Endodermal cell (in vitro differentiated cells): ENCODE measurements around the gene GPC6. TPM values are rescaled to one million over a fixed set of nuclear protein-coding genes. Genes with fewer than 3 reads are reported as not detected.
A peak's percentile ranks its signal among the peaks of the same experiment; 100 is the strongest.

Experiments used
- DNase-seq: peaks from one replicate; pipeline ENCODE4 v3.0.0-alpha.2; 2017
- H3K27ac ChIP-seq: 2 replicates; pipeline ENCODE4 v1.5.1; 2013; ENCODE audit warnings: mild to moderate bottlenecking, low read depth, low read length, moderate library complexity
- H3K27me3 ChIP-seq: 2 replicates; pipeline ENCODE4 v1.6.1; 2013; ENCODE audit warnings: mild to moderate bottlenecking, low read length, moderate library complexity; ENCODE audit not compliant: insufficient read depth, control insufficient read depth, poor library complexity, severe bottlenecking
- H3K36me3 ChIP-seq: 2 replicates; pipeline ENCODE4 v1.7.0; 2013; ENCODE audit warnings: mild to moderate bottlenecking, low read length, moderate library complexity; ENCODE audit not compliant: control insufficient read depth, insufficient read depth
- H3K4me1 ChIP-seq: one replicate; pipeline ENCODE4 v1.7.0; 2013; ENCODE audit warnings: low read length; ENCODE audit not compliant: control insufficient read depth, insufficient read depth
- H3K4me3 ChIP-seq: 2 replicates; pipeline ENCODE4 v1.5.1; 2013; ENCODE audit warnings: mild to moderate bottlenecking, low read length, moderate library complexity
- H3K9ac ChIP-seq: 2 replicates; pipeline ENCODE4 v1.6.1; 2013; ENCODE audit warnings: mild to moderate bottlenecking, low read length, moderate library complexity; ENCODE audit not compliant: poor library complexity, severe bottlenecking; ENCODE audit errors: extremely low read depth
- H3K9me3 ChIP-seq: 2 replicates; pipeline ENCODE4 v1.6.1; 2013; ENCODE audit warnings: mild to moderate bottlenecking, low read length, moderate library complexity; ENCODE audit not compliant: control insufficient read depth
- H3K27ac Mint-ChIP-seq: 2 replicates; pipeline ENCODE4 v1.8.0; 2020; ENCODE audit warnings: mixed read lengths
- H3K27me3 Mint-ChIP-seq: 2 replicates; pipeline ENCODE4 v1.8.0; 2021; ENCODE audit warnings: mild to moderate bottlenecking, mixed read lengths; ENCODE audit not compliant: insufficient read depth
- H3K36me3 Mint-ChIP-seq: 2 replicates; pipeline ENCODE4 v1.8.0; 2020; ENCODE audit warnings: low read depth, mixed read lengths
- H3K4me1 Mint-ChIP-seq: 2 replicates; pipeline ENCODE4 v1.8.0; 2020; ENCODE audit warnings: mixed read lengths
- H3K4me3 Mint-ChIP-seq: 2 replicates; pipeline ENCODE4 v1.8.0; 2020; ENCODE audit warnings: mild to moderate bottlenecking, moderate library complexity, mixed read lengths
- H3K9me3 Mint-ChIP-seq: 2 replicates; pipeline ENCODE4 v1.8.0; 2020; ENCODE audit warnings: mild to moderate bottlenecking, mixed read lengths
- CTCF ChIP-seq: fragments of 200-600 bp; sonication (generic); conservative IDR thresholded peaks from 2 replicates; pipeline ENCODE4 v1.5.0; 2021; ENCODE audit warnings: antibody characterized with exemption, mild to moderate bottlenecking
- WGBS, 2 experiments: methylation state at CpG; one replicate each; pipeline versions ENCODE4 v1.1.5 to v1.1.7; 2013; ENCODE audit warnings: missing lambda C conversion rate in 2 of 2, mixed read lengths in 1 of 2; ENCODE audit not compliant: insufficient coverage in 1 of 2, insufficient read length in 1 of 2; 5-methylcytosine and 5-hydroxymethylcytosine counted together
- total RNA-seq, 2 donors: library from RNA; stranded (reverse); fragmentation: NEBNext Ultra II Directional in 1 of 2; extraction: Animal tissue kit (Norgen Biotek cat#: 25700) in 1 of 2; gene quantifications; 2 replicates in 1 of 2; 3 replicates in 1 of 2; pipeline ENCODE4 v1.2.1, GENCODE V29; 2021

GPC6 gene
- total RNA-seq, 2 donors from 2014 or later, result 69.6 to 80.4 TPM

GRCh38 chr13:93769101-93769500 lies 542.5 kb downstream of the GPC6 start:
- Histone ChIP-seq H3K4me3 (no peak overlapping the region), H3K27me3 (no peaks in the 10 kb centered on the region), H3K9me3 (peaks cover 3% of the 10 kb centered on the region), H3K9ac (no peak overlapping the region), H3K27ac (no peak overlapping the region), H3K4me1 (no peaks in the 10 kb centered on the region), H3K36me3 (peaks cover 3% of the 10 kb centered on the region)
- Mint-ChIP-seq H3K36me3 (peaks cover 1% of the 10 kb centered on the region), H3K9me3 (peaks cover 7% of the 10 kb centered on the region), H3K27me3 (no peaks in the 10 kb centered on the region), H3K27ac (no peak overlapping the region), H3K4me1 (peaks cover 7% of the 10 kb centered on the region), H3K4me3 (no peak overlapping the region)
- TF ChIP-seq CTCF, result no peak
- WGBS, 2 experiments, result 90 to 96% methylated on average over 2 to 3 of the region's 3 CpGs
- no peak for DNase-seq

GRCh38 chr13:93769607-93770006 lies 543.0 kb downstream of the GPC6 start:
- 100% methylated on average over 1 of the region's 1 CpG; no CpG with 5 or more reads in 1 of the 2 experiments for WGBS, 2 experiments
- Mint-ChIP-seq H3K27me3 (no peaks in the 10 kb centered on the region), H3K4me3 (no peak overlapping the region), H3K27ac (no peak overlapping the region), H3K4me1 (peaks cover 8% of the 10 kb centered on the region), H3K9me3 (peaks cover 5% of the 10 kb centered on the region), H3K36me3 (peaks cover 1% of the 10 kb centered on the region)
- no peaks in the 10 kb centered on the region for H3K4me1 ChIP-seq
- no peaks in the 10 kb centered on the region for H3K27me3 ChIP-seq
- TF ChIP-seq CTCF, result no peak
- H3K9ac ChIP-seq, result no peak overlapping the region
- H3K27ac ChIP-seq, result no peak overlapping the region
- no peaks in the 10 kb centered on the region for H3K9me3 ChIP-seq
- H3K36me3 ChIP-seq, result no peaks in the 10 kb centered on the region
- DNase-seq, result no peak
- no peak overlapping the region for H3K4me3 ChIP-seq

DNA sequence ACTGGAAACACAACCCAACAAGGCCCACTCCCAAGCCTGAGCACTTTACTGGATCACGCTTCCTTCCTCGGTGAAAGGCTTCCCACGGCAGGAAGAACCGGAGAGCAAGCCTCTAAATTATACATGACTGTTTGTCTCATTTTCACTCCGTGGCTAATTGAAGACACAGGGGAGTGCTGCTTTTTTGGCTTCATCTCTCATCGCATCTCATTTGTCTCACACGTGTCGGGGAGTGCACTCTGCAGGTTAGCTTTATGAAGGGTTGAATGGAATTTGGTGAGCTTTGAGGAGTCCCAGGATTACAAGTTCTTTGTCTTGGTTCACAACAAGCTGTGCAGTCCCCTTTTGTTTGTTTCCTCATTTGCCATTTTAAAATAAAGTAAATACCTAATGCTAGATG lies 544.6 kb downstream of the GPC6 start:
- 61 to 83% methylated on average over 5 to 8 of the region's 8 CpGs for WGBS, 2 experiments
- no peaks in the 10 kb centered on the region for H3K27me3 Mint-ChIP-seq
- H3K27ac Mint-ChIP-seq, result peak overlapping the region; percentile 12
- H3K4me1 Mint-ChIP-seq, result peaks cover 10% of the 10 kb centered on the region
- no peaks in the 10 kb centered on the region for H3K9me3 ChIP-seq
- DNase-seq, result no peak
- no peaks in the 10 kb centered on the region for H3K9me3 Mint-ChIP-seq
- no peak overlapping the region for H3K4me3 Mint-ChIP-seq
- no peak overlapping the region for H3K4me3 ChIP-seq
- TF ChIP-seq CTCF, result no peak
- H3K27ac ChIP-seq, result peak overlapping the region; percentile 39
- no peaks in the 10 kb centered on the region for H3K27me3 ChIP-seq
- H3K36me3 Mint-ChIP-seq, result no peaks in the 10 kb centered on the region
- H3K36me3 ChIP-seq, result no peaks in the 10 kb centered on the region
- H3K9ac ChIP-seq, result no peak overlapping the region
- no peaks in the 10 kb centered on the region for H3K4me1 ChIP-seq
